ENCODE data around the gene BANP. TPM values are rescaled to one million over a fixed set of nuclear protein-coding genes. Genes with fewer than 3 reads are reported as not detected.

Gene BANP
- total and polyA plus RNA-seq, 2 donors (not counting 1 experiment from before 2014, with no cell fraction given) = 9.3 to 31.0 TPM

- H3K9me3 ChIP-seq (ENCODE audit: control insufficient read depth, insufficient read depth, low read depth, low read length) = no peaks in the 10 kb centered on the region
- TF ChIP-seq, protein P1, sequence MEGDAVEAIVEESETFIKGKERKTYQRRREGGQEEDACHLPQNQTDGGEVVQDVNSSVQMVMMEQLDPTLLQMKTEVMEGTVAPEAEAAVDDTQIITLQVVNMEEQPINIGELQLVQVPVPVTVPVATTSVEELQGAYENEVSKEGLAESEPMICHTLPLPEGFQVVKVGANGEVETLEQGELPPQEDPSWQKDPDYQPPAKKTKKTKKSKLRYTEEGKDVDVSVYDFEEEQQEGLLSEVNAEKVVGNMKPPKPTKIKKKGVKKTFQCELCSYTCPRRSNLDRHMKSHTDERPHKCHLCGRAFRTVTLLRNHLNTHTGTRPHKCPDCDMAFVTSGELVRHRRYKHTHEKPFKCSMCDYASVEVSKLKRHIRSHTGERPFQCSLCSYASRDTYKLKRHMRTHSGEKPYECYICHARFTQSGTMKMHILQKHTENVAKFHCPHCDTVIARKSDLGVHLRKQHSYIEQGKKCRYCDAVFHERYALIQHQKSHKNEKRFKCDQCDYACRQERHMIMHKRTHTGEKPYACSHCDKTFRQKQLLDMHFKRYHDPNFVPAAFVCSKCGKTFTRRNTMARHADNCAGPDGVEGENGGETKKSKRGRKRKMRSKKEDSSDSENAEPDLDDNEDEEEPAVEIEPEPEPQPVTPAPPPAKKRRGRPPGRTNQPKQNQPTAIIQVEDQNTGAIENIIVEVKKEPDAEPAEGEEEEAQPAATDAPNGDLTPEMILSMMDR (conservative IDR thresholded peaks at IDR 0.05 in 1 of 2, IDR thresholded peaks at IDR 0.05 in 1 of 2; ENCODE audit: low read depth in 1 of 2, low read length in 2 of 2) = no peak
- no peak for TF ChIP-seq EZH2 (IDR thresholded peaks at IDR 0.05; ENCODE audit: low read length, missing control alignments)
- no peak overlapping the region for H3K9ac ChIP-seq (ENCODE audit: insufficient read depth, low read length)
- peaks cover 6% of the 10 kb centered on the region for H3K36me3 ChIP-seq (ENCODE audit: control insufficient read depth, insufficient read depth, low read length)
- H3K79me2 ChIP-seq (ENCODE audit: control insufficient read depth, insufficient read depth, low read length) = no peaks in the 10 kb centered on the region
- no peak overlapping the region for H3K4me2 ChIP-seq (ENCODE audit: extremely low read depth, insufficient read depth, low read length)
- no peaks in the 10 kb centered on the region for H3K27me3 ChIP-seq (ENCODE audit: control insufficient read depth, insufficient read depth, low read length)
- H2AFZ ChIP-seq (ENCODE audit: low read length) = no peak overlapping the region
- no peak overlapping the region for H3K4me3 ChIP-seq (replicated peaks in 1 of 4; ENCODE audit: control extremely low read depth in 1 of 4, insufficient read depth in 1 of 4, low read depth in 3 of 4, low read length in 4 of 4)
- no peaks in the 10 kb centered on the region for H3K4me1 ChIP-seq (ENCODE audit: control insufficient read depth, extremely low read depth, insufficient read depth, low read length)
- no peak overlapping the region for H3K27ac ChIP-seq (ENCODE audit: insufficient read depth, low read length)
- H4K20me1 ChIP-seq (ENCODE audit: control insufficient read depth, extremely low read depth, insufficient read depth, low read length) = no peaks in the 10 kb centered on the region
- DNase-seq (ENCODE audit: low read depth in 2 of 2) = no peak
These were observed 54.7 kb downstream of the BANP start for GRCh38 chr16:88005968-88006367.

DNA sequence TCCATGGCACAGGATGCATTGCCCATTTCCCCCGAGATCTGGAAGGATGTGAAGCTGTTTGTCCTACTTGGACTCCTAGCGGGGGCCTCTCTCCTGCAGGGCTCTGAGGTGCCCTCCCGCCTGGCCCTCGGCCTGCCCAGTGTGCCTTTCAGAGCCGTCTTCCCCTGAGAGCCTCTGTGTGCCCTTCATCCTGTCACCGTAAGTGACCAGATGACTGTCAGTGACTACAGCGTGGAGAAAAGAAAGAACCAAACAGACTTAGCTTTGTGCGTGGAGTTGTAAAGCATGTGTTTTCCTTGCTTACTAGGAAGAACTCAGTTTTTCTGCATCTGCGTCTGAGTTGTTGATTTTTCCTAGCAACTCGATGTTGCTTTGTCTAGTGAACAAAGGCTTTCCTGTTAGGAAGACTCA, 56.1 kb downstream of the BANP start:
- H4K20me1 ChIP-seq (ENCODE audit: control insufficient read depth, extremely low read depth, insufficient read depth, low read length) = no peaks in the 10 kb centered on the region
- H3K27ac ChIP-seq (ENCODE audit: insufficient read depth, low read length) = no peak overlapping the region
- no peaks in the 10 kb centered on the region for H3K9me3 ChIP-seq (ENCODE audit: control insufficient read depth, insufficient read depth, low read depth, low read length)
- no peaks in the 10 kb centered on the region for H3K4me1 ChIP-seq (ENCODE audit: control insufficient read depth, extremely low read depth, insufficient read depth, low read length)
- peaks cover 7% of the 10 kb centered on the region for H3K36me3 ChIP-seq (ENCODE audit: control insufficient read depth, insufficient read depth, low read length)
- H2AFZ ChIP-seq (ENCODE audit: low read length) = no peak overlapping the region
- no peaks in the 10 kb centered on the region for H3K27me3 ChIP-seq (ENCODE audit: control insufficient read depth, insufficient read depth, low read length)
- TF ChIP-seq EZH2 (IDR thresholded peaks at IDR 0.05; ENCODE audit: low read length, missing control alignments) = no peak
- TF ChIP-seq, protein P1 (conservative IDR thresholded peaks at IDR 0.05 in 1 of 2, IDR thresholded peaks at IDR 0.05 in 1 of 2; ENCODE audit: low read depth in 1 of 2, low read length in 2 of 2) = no peak
- no peak for DNase-seq (ENCODE audit: low read depth in 2 of 2)
- H3K9ac ChIP-seq (ENCODE audit: insufficient read depth, low read length) = no peak overlapping the region
- H3K4me2 ChIP-seq (ENCODE audit: extremely low read depth, insufficient read depth, low read length) = no peak overlapping the region
- H3K79me2 ChIP-seq (ENCODE audit: control insufficient read depth, insufficient read depth, low read length) = no peaks in the 10 kb centered on the region
- no peak overlapping the region for H3K4me3 ChIP-seq (replicated peaks in 1 of 4; ENCODE audit: control extremely low read depth in 1 of 4, insufficient read depth in 1 of 4, low read depth in 3 of 4, low read length in 4 of 4)

- no peak for TF ChIP-seq EZH2 (IDR thresholded peaks at IDR 0.05; ENCODE audit: low read length, missing control alignments)
- TF ChIP-seq, protein P1 (conservative IDR thresholded peaks at IDR 0.05 in 1 of 2, IDR thresholded peaks at IDR 0.05 in 1 of 2; ENCODE audit: low read depth in 1 of 2, low read length in 2 of 2) = no peak
- Histone ChIP-seq H4K20me1 (ENCODE audit: control insufficient read depth, extremely low read depth, insufficient read depth, low read length) (no peaks in the 10 kb centered on the region), H3K9ac (ENCODE audit: insufficient read depth, low read length) (no peak overlapping the region), H3K4me3 (replicated peaks in 1 of 4; ENCODE audit: control extremely low read depth in 1 of 4, insufficient read depth in 1 of 4, low read depth in 3 of 4, low read length in 4 of 4) (no peak overlapping the region), H3K27ac (ENCODE audit: insufficient read depth, low read length) (no peak overlapping the region), H3K9me3 (ENCODE audit: control insufficient read depth, insufficient read depth, low read depth, low read length) (no peaks in the 10 kb centered on the region), H3K4me2 (ENCODE audit: extremely low read depth, insufficient read depth, low read length) (no peak overlapping the region), H3K36me3 (ENCODE audit: control insufficient read depth, insufficient read depth, low read length) (peaks cover 11% of the 10 kb centered on the region), H3K27me3 (ENCODE audit: control insufficient read depth, insufficient read depth, low read length) (no peaks in the 10 kb centered on the region), H3K4me1 (ENCODE audit: control insufficient read depth, extremely low read depth, insufficient read depth, low read length) (peaks cover 4% of the 10 kb centered on the region), H3K79me2 (ENCODE audit: control insufficient read depth, insufficient read depth, low read length) (no peaks in the 10 kb centered on the region), H2AFZ (ENCODE audit: low read length) (no peak overlapping the region)
- DNase-seq (ENCODE audit: low read depth in 2 of 2) = no peak
These were observed 57.6 kb downstream of the BANP start for GRCh38 chr16:88008840-88009239.

All from fibroblast of lung (primary cell).